WTC11 (cell line): ENCODE results near the gene TANC1. TPM values are rescaled to one million over a fixed set of nuclear protein-coding genes. Genes with fewer than 3 reads are reported as not detected.

ENCODE experiments used
- ATAC-seq: fragments of 200-7000 bp; cut with Tn5 transposase; 2 replicates; pipeline ENCODE4 v1.10.0; 2021; ENCODE audit warnings: mild to moderate bottlenecking, moderate library complexity
- CTCF ChIA-PET: fragments of 300-600 bp; sonication (Branson Sonifier 250); formaldehyde crosslinking; loops from one replicate; lab custom pipeline; 2021; ENCODE audit warnings: antibody characterized with exemption; lab: Charles Lee
- POLR2A ChIA-PET: fragments of 350-600 bp; sonication (Branson Sonifier 250); formaldehyde crosslinking; loops from one replicate; lab custom pipeline; 2021; ENCODE audit warnings: antibody characterized with exemption; lab: Charles Lee
- DNase-seq: peaks from one replicate; pipeline ENCODE4 v3.0.0; 2021; ENCODE audit warnings: low spot score
- H3K27ac Mint-ChIP-seq: 2 replicates; pipeline ENCODE4 v1.8.0; 2021; ENCODE audit warnings: mixed read lengths
- H3K27me3 Mint-ChIP-seq: 2 replicates; pipeline ENCODE4 v1.8.0; 2021; ENCODE audit warnings: low read depth, mild to moderate bottlenecking, moderate library complexity, mixed read lengths
- H3K36me3 Mint-ChIP-seq: 2 replicates; pipeline ENCODE4 v1.8.0; 2021; ENCODE audit warnings: mixed read lengths
- H3K4me1 Mint-ChIP-seq: 2 replicates; pipeline ENCODE4 v1.8.0; 2022; ENCODE audit warnings: mixed read lengths
- H3K4me3 Mint-ChIP-seq: 2 replicates; pipeline ENCODE4 v1.8.0; 2021; ENCODE audit warnings: mild to moderate bottlenecking, moderate library complexity, mixed read lengths
- H3K9me3 Mint-ChIP-seq: 2 replicates; pipeline ENCODE4 v1.8.0; 2021; ENCODE audit warnings: mixed read lengths
- EMX1 ChIP-seq: fragments of 250-450 bp; sonication (Bioruptor Pico); IDR thresholded peaks from 2 replicates; pipeline ENCODE4 v1.8.0; 2021; ENCODE audit warnings: mild to moderate bottlenecking
- ESRRA ChIP-seq: sonication (generic); formaldehyde crosslinking; IDR thresholded peaks from 2 replicates; pipeline ENCODE4 v1.8.1; 2022; ENCODE audit warnings: mild to moderate bottlenecking, missing genetic modification reagents, borderline replicate concordance
- JAZF1 ChIP-seq: fragments of 250-450 bp; sonication (Bioruptor Pico); IDR thresholded peaks from 2 replicates; pipeline ENCODE4 v1.9.0; 2021; ENCODE audit warnings: moderate library complexity, mild to moderate bottlenecking, inconsistent platforms
- NFATC4 ChIP-seq: fragments of 250-450 bp; sonication (Bioruptor Pico); IDR thresholded peaks from 2 replicates; pipeline ENCODE4 v1.9.0; 2021; ENCODE audit warnings: mild to moderate bottlenecking
- NR1H2 ChIP-seq: sonication (generic); formaldehyde crosslinking; IDR thresholded peaks from 2 replicates; pipeline ENCODE4 v1.9.0; 2021; ENCODE audit warnings: mild to moderate bottlenecking, moderate library complexity, missing genetic modification reagents
- RELA ChIP-seq: sonication (generic); formaldehyde crosslinking; IDR thresholded peaks from 2 replicates; pipeline ENCODE4 v1.8.1; 2022; ENCODE audit warnings: missing genetic modification reagents, mild to moderate bottlenecking, borderline replicate concordance
- SMAD3 ChIP-seq: sonication (generic); formaldehyde crosslinking; IDR thresholded peaks from 2 replicates; pipeline ENCODE4 v1.8.0; 2022; ENCODE audit warnings: missing genetic modification reagents, mild to moderate bottlenecking, borderline replicate concordance
- SP1 ChIP-seq: sonication (generic); formaldehyde crosslinking; conservative IDR thresholded peaks from 2 replicates; pipeline ENCODE4 v1.8.1; 2022; ENCODE audit warnings: missing genetic modification reagents
- USF1 ChIP-seq: sonication (generic); formaldehyde crosslinking; IDR thresholded peaks from 2 replicates; pipeline ENCODE4 v1.8.0; 2022; ENCODE audit warnings: mild to moderate bottlenecking, missing genetic modification reagents
- ZBTB21 ChIP-seq: sonication (generic); formaldehyde crosslinking; IDR thresholded peaks from 2 replicates; pipeline ENCODE4 v1.8.1; 2023; ENCODE audit warnings: mild to moderate bottlenecking, missing genetic modification reagents, borderline replicate concordance
- ZNF138 ChIP-seq: sonication (generic); formaldehyde crosslinking; conservative IDR thresholded peaks from 2 replicates; pipeline ENCODE4 v1.8.1; 2022; ENCODE audit warnings: mild to moderate bottlenecking, moderate library complexity, missing genetic modification reagents
- ZNF232 ChIP-seq: sonication (generic); formaldehyde crosslinking; IDR thresholded peaks from 2 replicates; pipeline ENCODE4 v1.8.0; 2022; ENCODE audit warnings: mild to moderate bottlenecking, missing genetic modification reagents
- ZNF263 ChIP-seq: sonication (generic); formaldehyde crosslinking; IDR thresholded peaks from 2 replicates; pipeline ENCODE4 v1.8.1; 2022; ENCODE audit warnings: low read depth, mild to moderate bottlenecking, moderate library complexity, missing genetic modification reagents
- total RNA-seq: library from RNA; stranded (reverse); gene quantifications from 3 replicates; pipeline ENCODE4 v1.2.3, GENCODE V29; 2021
- TF ChIP-seq, protein P1 (sequence below): sonication (generic); formaldehyde crosslinking; IDR thresholded peaks from 2 replicates; pipeline ENCODE4 v1.8.1; 2023; ENCODE audit warnings: mild to moderate bottlenecking, missing genetic modification reagents
- TF ChIP-seq, protein P2 (sequence below): sonication (generic); formaldehyde crosslinking; IDR thresholded peaks from 2 replicates; pipeline ENCODE4 v1.8.1; 2023; ENCODE audit warnings: mild to moderate bottlenecking, missing genetic modification reagents, borderline replicate concordance
- TF ChIP-seq, protein P3 (sequence below): sonication (generic); formaldehyde crosslinking; IDR thresholded peaks from 2 replicates; pipeline ENCODE4 v1.8.1; 2023; ENCODE audit warnings: mild to moderate bottlenecking, missing genetic modification reagents, moderate library complexity

Gene TANC1
- total RNA-seq, 1 experiment from 2014 or later, result 11.6 TPM

DNA sequence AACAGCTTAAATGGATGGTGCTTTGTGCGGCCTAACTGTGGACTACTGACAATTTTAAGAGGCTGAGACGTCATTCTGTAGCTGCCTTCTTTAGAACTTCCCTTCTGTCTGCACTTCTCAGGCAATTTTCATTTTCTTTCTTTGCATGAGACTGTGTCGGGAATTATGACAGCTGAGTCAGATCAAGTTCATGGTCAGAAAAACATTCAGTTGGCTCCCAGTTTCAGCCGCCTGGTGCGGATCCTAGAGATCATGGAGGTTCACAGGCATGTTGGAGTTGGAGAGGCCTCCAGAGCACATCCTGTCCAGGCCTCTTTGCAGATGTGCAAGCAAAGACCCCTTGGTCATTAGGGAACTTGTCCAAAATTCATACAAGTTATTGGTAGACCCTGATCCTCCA, 135.0 kb downstream of the TANC1 start:
- CTCF ChIA-PET, result interaction anchor here (1.2 kb wide), 1 partner anchor 15 kb away, joined by 7 read pairs; no protein-coding TSS in a partner anchor
- H3K27ac Mint-ChIP-seq, result no peak overlapping the region
- no peak for ATAC-seq

GRCh38 chr2:159106109-159106508, 137.7 kb downstream of the TANC1 start:
- TF ChIP-seq ESRRA, result no peak
- no peaks in the 10 kb centered on the region for H3K4me1 Mint-ChIP-seq
- ChIA-PET POLR2A (no interaction called here), CTCF (interaction anchor here (0.7 kb wide), 1 partner anchor 70 kb away, joined by 3 read pairs; no protein-coding TSS in a partner anchor)
- H3K4me3 Mint-ChIP-seq, result no peak overlapping the region
- DNase-seq (no peak), ATAC-seq (no peak)
- H3K27ac Mint-ChIP-seq, result no peak overlapping the region
- no peaks in the 10 kb centered on the region for H3K9me3 Mint-ChIP-seq
- no peaks in the 10 kb centered on the region for H3K36me3 Mint-ChIP-seq
- no peaks in the 10 kb centered on the region for H3K27me3 Mint-ChIP-seq

More for the DNA sequence above, 135.0 kb downstream of the TANC1 start:
- no peaks in the 10 kb centered on the region for H3K36me3 Mint-ChIP-seq
- DNase-seq, result no peak
- POLR2A ChIA-PET, result no interaction called here
- peaks cover 3% of the 10 kb centered on the region for H3K4me1 Mint-ChIP-seq
- no peaks in the 10 kb centered on the region for H3K27me3 Mint-ChIP-seq
- no peak overlapping the region for H3K4me3 Mint-ChIP-seq
- no peaks in the 10 kb centered on the region for H3K9me3 Mint-ChIP-seq
- TF ChIP-seq ZBTB21 (CRISPR knock-in tag), result no peak

- H3K4me1 Mint-ChIP-seq, result no peaks in the 10 kb centered on the region
- no peak for DNase-seq
- TF ChIP-seq ZNF138 (CRISPR knock-in tag) (no peak), EMX1 (CRISPR knock-in tag) (no peak), ZNF263 (CRISPR knock-in tag) (no peak), SP1 (CRISPR knock-in tag) (no peak), USF1 (CRISPR knock-in tag) (no peak), NFATC4 (CRISPR knock-in tag) (no peak), ESRRA (no peak), JAZF1 (CRISPR knock-in tag) (no peak), ZNF232 (CRISPR knock-in tag) (no peak), SMAD3 (no peak)
- TF ChIP-seq, protein P1, sequence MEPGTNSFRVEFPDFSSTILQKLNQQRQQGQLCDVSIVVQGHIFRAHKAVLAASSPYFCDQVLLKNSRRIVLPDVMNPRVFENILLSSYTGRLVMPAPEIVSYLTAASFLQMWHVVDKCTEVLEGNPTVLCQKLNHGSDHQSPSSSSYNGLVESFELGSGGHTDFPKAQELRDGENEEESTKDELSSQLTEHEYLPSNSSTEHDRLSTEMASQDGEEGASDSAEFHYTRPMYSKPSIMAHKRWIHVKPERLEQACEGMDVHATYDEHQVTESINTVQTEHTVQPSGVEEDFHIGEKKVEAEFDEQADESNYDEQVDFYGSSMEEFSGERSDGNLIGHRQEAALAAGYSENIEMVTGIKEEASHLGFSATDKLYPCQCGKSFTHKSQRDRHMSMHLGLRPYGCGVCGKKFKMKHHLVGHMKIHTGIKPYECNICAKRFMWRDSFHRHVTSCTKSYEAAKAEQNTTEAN (CRISPR knock-in tag), result no peak
- TF ChIP-seq, protein P2, sequence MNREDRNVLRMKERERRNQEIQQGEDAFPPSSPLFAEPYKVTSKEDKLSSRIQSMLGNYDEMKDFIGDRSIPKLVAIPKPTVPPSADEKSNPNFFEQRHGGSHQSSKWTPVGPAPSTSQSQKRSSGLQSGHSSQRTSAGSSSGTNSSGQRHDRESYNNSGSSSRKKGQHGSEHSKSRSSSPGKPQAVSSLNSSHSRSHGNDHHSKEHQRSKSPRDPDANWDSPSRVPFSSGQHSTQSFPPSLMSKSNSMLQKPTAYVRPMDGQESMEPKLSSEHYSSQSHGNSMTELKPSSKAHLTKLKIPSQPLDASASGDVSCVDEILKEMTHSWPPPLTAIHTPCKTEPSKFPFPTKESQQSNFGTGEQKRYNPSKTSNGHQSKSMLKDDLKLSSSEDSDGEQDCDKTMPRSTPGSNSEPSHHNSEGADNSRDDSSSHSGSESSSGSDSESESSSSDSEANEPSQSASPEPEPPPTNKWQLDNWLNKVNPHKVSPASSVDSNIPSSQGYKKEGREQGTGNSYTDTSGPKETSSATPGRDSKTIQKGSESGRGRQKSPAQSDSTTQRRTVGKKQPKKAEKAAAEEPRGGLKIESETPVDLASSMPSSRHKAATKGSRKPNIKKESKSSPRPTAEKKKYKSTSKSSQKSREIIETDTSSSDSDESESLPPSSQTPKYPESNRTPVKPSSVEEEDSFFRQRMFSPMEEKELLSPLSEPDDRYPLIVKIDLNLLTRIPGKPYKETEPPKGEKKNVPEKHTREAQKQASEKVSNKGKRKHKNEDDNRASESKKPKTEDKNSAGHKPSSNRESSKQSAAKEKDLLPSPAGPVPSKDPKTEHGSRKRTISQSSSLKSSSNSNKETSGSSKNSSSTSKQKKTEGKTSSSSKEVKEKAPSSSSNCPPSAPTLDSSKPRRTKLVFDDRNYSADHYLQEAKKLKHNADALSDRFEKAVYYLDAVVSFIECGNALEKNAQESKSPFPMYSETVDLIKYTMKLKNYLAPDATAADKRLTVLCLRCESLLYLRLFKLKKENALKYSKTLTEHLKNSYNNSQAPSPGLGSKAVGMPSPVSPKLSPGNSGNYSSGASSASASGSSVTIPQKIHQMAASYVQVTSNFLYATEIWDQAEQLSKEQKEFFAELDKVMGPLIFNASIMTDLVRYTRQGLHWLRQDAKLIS (CRISPR knock-in tag), result no peak
- TF ChIP-seq, all 79 proteins: peak for 0
- Mint-ChIP-seq H3K27ac (no peak overlapping the region), H3K27me3 (no peaks in the 10 kb centered on the region), H3K4me3 (no peak overlapping the region), H3K9me3 (no peaks in the 10 kb centered on the region), H3K36me3 (no peaks in the 10 kb centered on the region)
- POLR2A ChIA-PET, result no interaction called here
- CTCF ChIA-PET, result interaction anchor here (1.4 kb wide), 1 partner anchor 10 kb away, joined by 4 read pairs; no protein-coding TSS in a partner anchor
- ATAC-seq, result no peak
Measured at GRCh38 chr2:159108181-159108893, 139.9 kb downstream of the TANC1 start.

DNA sequence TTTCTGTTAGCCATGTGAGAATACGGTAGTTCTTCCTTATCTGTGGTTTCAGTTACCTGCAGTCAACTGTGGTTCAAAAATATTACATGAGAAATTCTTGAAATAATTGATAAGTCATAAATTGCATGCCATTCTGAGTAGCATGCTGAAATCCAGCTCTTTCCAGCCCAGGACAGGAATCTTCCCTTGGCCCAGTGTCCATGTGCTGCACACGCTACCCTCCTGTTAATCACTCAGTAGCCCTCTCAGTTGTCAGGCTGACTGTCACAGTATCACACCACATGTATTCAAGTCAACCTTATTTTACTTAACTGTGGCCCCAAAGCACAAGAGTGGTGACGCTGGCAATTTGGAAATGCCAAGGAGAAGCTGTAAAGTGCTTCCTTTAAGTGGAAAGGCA, 141.1 kb downstream of the TANC1 start:
- POLR2A ChIA-PET, result no interaction called here
- Mint-ChIP-seq H3K4me3 (no peak overlapping the region), H3K36me3 (no peaks in the 10 kb centered on the region), H3K27ac (no peak overlapping the region), H3K9me3 (no peaks in the 10 kb centered on the region), H3K27me3 (no peaks in the 10 kb centered on the region), H3K4me1 (no peaks in the 10 kb centered on the region)
- TF ChIP-seq NR1H2 (CRISPR knock-in tag) (no peak), RELA (CRISPR knock-in tag) (no peak)
- TF ChIP-seq, protein P3, sequence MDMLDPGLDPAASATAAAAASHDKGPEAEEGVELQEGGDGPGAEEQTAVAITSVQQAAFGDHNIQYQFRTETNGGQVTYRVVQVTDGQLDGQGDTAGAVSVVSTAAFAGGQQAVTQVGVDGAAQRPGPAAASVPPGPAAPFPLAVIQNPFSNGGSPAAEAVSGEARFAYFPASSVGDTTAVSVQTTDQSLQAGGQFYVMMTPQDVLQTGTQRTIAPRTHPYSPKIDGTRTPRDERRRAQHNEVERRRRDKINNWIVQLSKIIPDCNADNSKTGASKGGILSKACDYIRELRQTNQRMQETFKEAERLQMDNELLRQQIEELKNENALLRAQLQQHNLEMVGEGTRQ, result no peak
- DNase-seq (no peak), ATAC-seq (no peak)
- CTCF ChIA-PET, result interaction anchor here (1.4 kb wide), 1 partner anchor 9 kb away, joined by 4 read pairs; no protein-coding TSS in a partner anchor
